ENCODE results near the gene KNG1. TPM values are rescaled to one million over a fixed set of nuclear protein-coding genes. Genes with fewer than 3 reads are reported as not detected.

Gene KNG1
- polyA plus RNA-seq, 2 of the 4 experiments (the other 2 are of a cell fraction) = 0.05 TPM; not detected in 1

- WGBS (ENCODE audit: missing lambda C conversion rate) = 1% methylated on average over 7 of the region's 7 CpGs
- no peak for FAIRE-seq
- Histone ChIP-seq H3K4me2 (peak overlapping the region; percentile 99), H3K4me3 (peak overlapping the region; percentile 94), H3K27ac (peak overlapping the region; percentile 96 to 100), H3K9me3 (no peaks in the 10 kb centered on the region), H3K4me1 (peaks cover 42% of the 10 kb centered on the region)
- TF ChIP-seq HOXB5 (CRISPR knock-in tag; IDR thresholded peaks at IDR 0.05) = no peak
- TF ChIP-seq CEBPB (IDR thresholded peaks at IDR 0.05) = 0 out of 4 replicates have a peak, but pooled peaks of 1 of the 2 experiments have one; percentile 15
- CTCF ChIA-PET = interaction anchor here (0.8 to 2.5 kb wide), 3 partner anchors 168 to 170 kb away, joined by 3 to 8 read pairs (median 3); no protein-coding TSS in a partner anchor
- ATAC-seq = no peak
- DNase-seq (ENCODE audit: low read depth in 1 of 2, low spot score in 1 of 2) = no peak
- POLR2A ChIA-PET = interaction anchor here (0.6 to 2.2 kb wide), 3 partner anchors 22 to 168 kb away, joined by 3 to 16 read pairs (median 9); no protein-coding TSS in a partner anchor
Observed at GRCh38 chr3:186784820-186785494, 67.8 kb downstream of the KNG1 start.

- no peak for TF ChIP-seq MAZ (IDR thresholded peaks at IDR 0.05; ENCODE audit: borderline replicate concordance, low read depth, low read length)
- TF ChIP-seq FOSB (CRISPR knock-in tag; IDR thresholded peaks at IDR 0.05) = no peak; the same call in 1 of the 2 replicates
- TF ChIP-seq TFCP2L1 (CRISPR knock-in tag; IDR thresholded peaks at IDR 0.05) = 0 out of 2 replicates have a peak, but pooled peaks have one; percentile 65
- 0 out of 5 replicates have a peak, but pooled peaks of 1 of the 2 experiments have one; percentile 17 for TF ChIP-seq JUN (IDR thresholded peaks at IDR 0.05)
- TF ChIP-seq CHD4 (IDR thresholded peaks at IDR 0.05; ENCODE audit: borderline replicate concordance) = no peak
- ChIA-PET CTCF (interaction anchor here (0.8 to 2.5 kb wide), 2 partner anchors 169 to 171 kb away, joined by 3 to 8 read pairs; no protein-coding TSS in a partner anchor), POLR2A (interaction anchor here (0.6 kb wide), 1 partner anchor 45 kb away, joined by 3 read pairs; no protein-coding TSS in a partner anchor)
- peaks cover 47% of the 10 kb centered on the region for H3K4me1 ChIP-seq
- DNase-seq (ENCODE audit: low read depth in 1 of 2, low spot score in 1 of 2) (no peak), FAIRE-seq (no peak), ATAC-seq (no peak)
- no peaks in the 10 kb centered on the region for H3K9me3 ChIP-seq
- peak overlapping the region; percentile 99 for H3K4me2 ChIP-seq
- 5% methylated on average over 7 of the region's 7 CpGs for WGBS (ENCODE audit: missing lambda C conversion rate)
- H3K27ac ChIP-seq = peak overlapping the region; percentile 96 to 100
- H3K4me3 ChIP-seq = peak overlapping the region; percentile 94
Observed at GRCh38 chr3:186785495-186786018, 68.4 kb downstream of the KNG1 start.

GRCh38 chr3:186786922-186787321, 69.8 kb downstream of the KNG1 start:
- Histone ChIP-seq H3K27ac (peak overlapping the region in 1 of 2 experiments; percentile 28; a peak in 1 of 6 replicates), H3K4me2 (peak overlapping the region; percentile 99), H3K9me3 (no peaks in the 10 kb centered on the region), H3K4me3 (peak overlapping the region; percentile 94), H3K4me1 (peaks cover 51% of the 10 kb centered on the region)
- FAIRE-seq (no peak), ATAC-seq (no peak), DNase-seq (ENCODE audit: low read depth in 1 of 2, low spot score in 1 of 2) (no peak)
- 62% methylated on average over 3 of the region's 3 CpGs for WGBS (ENCODE audit: missing lambda C conversion rate)
- TF ChIP-seq CEBPB (IDR thresholded peaks at IDR 0.05) = no peak
- TF ChIP-seq MYC (IDR thresholded peaks at IDR 0.05; ENCODE audit: borderline replicate concordance, low read length) = no peak
- no peak for TF ChIP-seq MAZ (IDR thresholded peaks at IDR 0.05; ENCODE audit: borderline replicate concordance, low read depth, low read length)
- 0 out of 2 replicates have a peak, but pooled peaks have one; percentile 29 for TF ChIP-seq POLR2AphosphoS2 (conservative IDR thresholded peaks at IDR 0.05; ENCODE audit: low read length)
- no peak for TF ChIP-seq KDM1A (IDR thresholded peaks at IDR 0.05; ENCODE audit: low read depth)
- 0 out of 2 replicates have a peak, but pooled peaks have one; percentile 27 for TF ChIP-seq HEYL (CRISPR knock-in tag; IDR thresholded peaks at IDR 0.05)
- ChIA-PET POLR2A (no interaction called here), CTCF (no interaction called here)

GRCh38 chr3:186787642-186788481, 70.7 kb downstream of the KNG1 start:
- Histone ChIP-seq H3K4me3 (peak overlapping the region; percentile 94), H3K27ac (no peak overlapping the region), H3K4me1 (peaks cover 48% of the 10 kb centered on the region), H3K4me2 (peak overlapping the region; percentile 99), H3K9me3 (no peaks in the 10 kb centered on the region)
- ChIA-PET CTCF (no interaction called here), POLR2A (interaction anchor here (1.0 kb wide), 1 partner anchor 171 kb away, joined by 3 read pairs; no protein-coding TSS in a partner anchor)
- no peak for DNase-seq (ENCODE audit: low read depth in 1 of 2, low spot score in 1 of 2)
- WGBS (ENCODE audit: missing lambda C conversion rate) = 42% methylated on average over 15 of the region's 15 CpGs
- FAIRE-seq = no peak
- ATAC-seq = no peak
- TF ChIP-seq JUNB (IDR thresholded peaks at IDR 0.05) = no peak
- no peak for TF ChIP-seq HMGXB4 (CRISPR knock-in tag; IDR thresholded peaks at IDR 0.05; ENCODE audit: borderline replicate concordance)
- TF ChIP-seq PHF8 (IDR thresholded peaks at IDR 0.05; ENCODE audit: borderline replicate concordance, low read depth) = no peak
- no peak for TF ChIP-seq MYC (IDR thresholded peaks at IDR 0.05; ENCODE audit: borderline replicate concordance, low read length)
- TF ChIP-seq BHLHE40 (IDR thresholded peaks at IDR 0.05; ENCODE audit: low read depth, low read length) = no peak
- no peak for TF ChIP-seq RARB (CRISPR knock-in tag; IDR thresholded peaks at IDR 0.05)
- TF ChIP-seq SMC3 (IDR thresholded peaks at IDR 0.05) = no peak

All from A549 (cell line).